Transverse colon (tissue), 3 donors: ENCODE data around the gene PNPT1.

ENCODE experiments used
- EP300 ChIP-seq: sonication (generic); formaldehyde crosslinking; IDR thresholded peaks from one replicate; pipeline ENCODE4 v1.6.1; 2017; ENCODE audit warnings: antibody characterized with exemption, low read depth
- POLR2AphosphoS5 ChIP-seq, 3 donors: sonication (generic); formaldehyde crosslinking; IDR thresholded peaks; one replicate each; pipeline ENCODE4 v1.6.1; 2016; ENCODE audit warnings: antibody characterized with exemption in 3 of 3

DNA sequence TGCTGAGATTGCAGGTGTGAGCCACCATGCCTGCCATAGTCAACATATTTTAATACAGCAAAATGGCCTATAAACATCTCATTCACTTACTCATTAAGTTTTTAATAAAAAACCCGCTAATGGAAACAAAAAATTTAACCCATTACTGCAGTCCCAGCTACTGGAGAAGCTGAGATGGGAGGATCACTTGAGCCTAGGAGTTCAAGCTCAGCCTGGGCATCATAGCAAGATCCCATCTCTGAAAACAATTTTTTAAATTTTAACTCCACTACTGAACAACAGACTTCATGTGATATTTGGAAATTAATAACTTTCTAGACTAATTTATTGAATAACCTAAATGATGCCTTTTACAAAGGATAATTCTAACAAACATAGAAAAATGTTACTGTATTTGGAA lies 81.6 kb downstream of the PNPT1 start:
- TF ChIP-seq POLR2AphosphoS5 (IDR thresholded peaks at IDR 0.05) (no peak), EP300 (no peak)
